MV-4-11 (cell line): ENCODE data around the gene INAFM2.

Experiments used
- DNase-seq: peaks from one replicate; lab custom pipeline; 2025; lab: John Stamatoyannopoulos, UW

The INAFM2 gene

DNA sequence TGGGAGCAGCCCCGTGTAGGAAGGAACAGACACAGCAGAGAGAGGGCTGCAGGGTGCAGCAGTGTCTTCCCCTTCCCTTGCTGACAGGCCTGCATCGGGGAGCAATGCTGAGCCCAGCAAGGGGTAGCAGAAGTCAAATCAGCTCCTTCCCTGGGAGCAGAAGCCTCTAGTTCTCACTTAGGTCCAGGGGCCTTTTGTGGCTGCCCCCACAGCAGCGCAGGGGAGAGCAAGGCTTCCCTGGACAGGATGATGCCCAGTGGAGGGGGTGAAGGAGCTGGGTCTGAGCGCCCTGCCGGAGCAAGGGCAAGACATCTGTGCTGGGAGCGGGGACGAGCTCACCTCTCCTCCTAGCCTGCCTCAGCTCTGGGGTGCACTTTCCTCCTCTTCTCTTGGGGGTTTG, 16.6 kb upstream of the INAFM2 start:
- DNase-seq: no peak

DNA sequence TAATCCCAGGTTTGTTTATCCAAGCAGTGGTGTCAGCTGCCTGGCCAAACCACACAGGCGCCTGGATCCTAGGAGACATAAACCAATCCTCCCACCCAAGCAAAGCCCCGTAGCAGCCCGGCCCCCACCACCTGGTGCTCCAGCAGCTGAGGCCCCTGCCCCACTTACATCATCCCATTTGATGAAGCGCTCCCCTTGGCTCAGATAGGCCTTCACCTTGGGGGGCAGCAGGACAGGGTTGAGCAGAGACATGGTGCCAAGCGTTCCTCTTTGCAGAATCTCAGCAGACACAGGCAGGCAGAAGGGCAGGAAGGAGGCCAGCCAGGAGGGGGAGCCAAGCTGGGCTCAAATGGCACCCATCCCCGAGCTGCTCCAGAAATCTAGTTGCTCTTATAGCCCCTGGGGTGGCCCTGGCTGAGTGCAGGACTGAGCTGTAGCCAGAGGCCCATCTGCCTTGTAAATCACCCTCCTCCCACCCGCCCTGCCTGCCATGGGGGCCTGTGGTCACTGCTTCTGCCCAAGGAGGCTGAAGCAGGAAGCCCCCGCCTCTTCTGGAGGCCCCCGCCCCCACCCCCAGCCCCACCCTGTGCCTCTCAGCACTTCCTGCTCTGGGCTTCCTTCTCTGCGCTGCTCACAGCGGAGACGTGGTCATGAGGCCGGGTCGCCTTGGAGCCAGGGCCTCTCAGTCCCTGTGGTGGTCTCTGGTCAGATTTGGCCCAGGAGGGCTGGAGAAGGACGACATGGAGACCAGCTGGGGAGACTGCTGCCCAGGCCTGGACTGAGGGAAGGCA, 15.9 kb upstream of the INAFM2 start, which contains the start of gene PLCB2:
PLCB2 (minus strand) TSS at position 515 of the 791 bp plus-strand sequence; CDS start at position 252, 263 bp downstream.
- DNase-seq: peak; percentile 79

DNA sequence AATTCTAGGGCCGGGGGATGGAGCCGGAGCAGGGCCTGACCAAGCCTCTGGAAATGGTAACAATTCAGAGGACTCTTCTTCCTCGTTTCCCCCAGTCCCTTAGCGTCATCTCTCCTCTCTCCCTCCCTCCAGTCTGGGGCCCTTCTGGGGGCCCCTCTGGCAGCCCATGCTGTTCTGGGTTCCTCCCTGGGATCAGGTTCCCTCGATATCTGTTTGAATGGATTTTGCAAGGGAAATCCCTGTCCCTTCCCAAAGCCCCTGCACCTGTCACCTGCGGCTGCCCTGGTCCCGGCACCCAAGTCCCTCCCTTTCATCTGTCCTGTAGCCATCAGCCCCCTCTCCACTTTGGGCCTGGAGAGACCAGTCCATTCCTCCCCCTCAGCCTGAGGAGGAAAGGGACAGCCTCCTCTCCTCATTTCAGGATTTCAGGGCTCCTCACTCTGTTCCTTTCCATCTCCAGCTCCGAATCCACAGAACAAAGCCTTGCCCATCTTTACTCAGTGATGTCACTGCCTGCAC, 14.1 kb upstream of the INAFM2 start:
- no peak for DNase-seq

DNA sequence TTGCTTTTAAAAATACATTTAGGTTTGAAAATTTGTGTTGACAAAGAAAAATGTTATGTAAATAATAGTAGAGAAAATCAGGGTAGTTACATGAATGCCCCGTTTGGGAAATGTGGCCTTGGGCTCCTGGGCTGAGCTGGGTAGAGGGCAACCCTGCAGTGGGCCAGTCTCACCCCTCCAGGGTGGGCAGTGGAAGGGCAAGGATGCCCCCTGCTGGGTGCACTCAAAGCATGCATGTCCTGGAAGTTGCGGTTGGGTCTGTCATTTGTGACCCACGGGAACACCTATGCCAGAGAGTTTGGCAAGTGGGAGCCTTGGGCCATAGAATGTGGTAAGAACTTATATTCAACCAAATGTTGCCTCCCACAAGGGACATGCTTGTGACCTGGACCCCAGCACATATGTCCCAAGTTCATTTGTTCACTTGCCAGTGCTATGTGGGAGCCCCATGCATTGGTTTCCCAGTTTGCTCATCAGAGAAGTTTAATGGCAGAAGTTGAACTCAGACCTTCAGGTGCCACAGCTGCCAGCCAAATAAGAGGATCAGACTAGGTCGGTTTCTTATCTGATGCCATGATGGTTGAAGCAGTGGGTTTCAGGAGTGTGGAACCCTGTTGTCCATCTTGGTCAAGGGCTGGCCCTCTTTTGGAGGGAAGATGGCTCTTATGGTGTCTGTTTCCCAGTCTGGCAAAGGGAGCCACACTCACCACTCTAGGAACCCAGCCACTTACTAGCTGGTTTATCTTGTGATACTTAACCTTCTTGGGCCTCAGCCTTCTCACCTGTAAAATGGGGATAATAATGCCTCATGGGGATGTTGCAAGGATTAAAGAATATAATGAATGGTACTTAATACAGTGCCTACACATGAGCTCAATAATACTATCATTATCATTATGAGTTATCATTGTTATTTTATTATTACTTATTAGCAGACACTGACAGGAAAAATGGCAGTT, 13.2 kb upstream of the INAFM2 start:
- peak; percentile 60 for DNase-seq

DNA sequence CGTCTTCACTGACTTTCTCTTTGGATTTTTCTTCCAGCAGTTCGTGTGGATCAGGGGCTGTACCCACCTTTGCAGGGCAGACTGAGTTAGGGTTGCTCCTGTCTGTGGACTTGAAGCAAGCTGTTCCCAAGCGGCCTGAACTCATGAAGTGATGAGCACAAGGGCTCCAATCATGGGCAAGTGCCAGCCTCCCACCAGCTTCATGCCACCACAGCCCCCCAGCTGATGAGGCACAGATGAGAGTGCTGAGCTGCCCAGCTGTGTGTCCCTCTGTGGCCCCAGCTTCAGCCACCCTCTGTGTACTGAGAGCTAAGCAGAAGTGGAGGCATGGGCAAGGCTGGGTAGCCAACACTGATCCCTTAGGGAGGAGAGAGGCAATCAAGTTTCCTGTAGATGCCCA, 12.5 kb upstream of the INAFM2 start:
- DNase-seq: no peak

DNA sequence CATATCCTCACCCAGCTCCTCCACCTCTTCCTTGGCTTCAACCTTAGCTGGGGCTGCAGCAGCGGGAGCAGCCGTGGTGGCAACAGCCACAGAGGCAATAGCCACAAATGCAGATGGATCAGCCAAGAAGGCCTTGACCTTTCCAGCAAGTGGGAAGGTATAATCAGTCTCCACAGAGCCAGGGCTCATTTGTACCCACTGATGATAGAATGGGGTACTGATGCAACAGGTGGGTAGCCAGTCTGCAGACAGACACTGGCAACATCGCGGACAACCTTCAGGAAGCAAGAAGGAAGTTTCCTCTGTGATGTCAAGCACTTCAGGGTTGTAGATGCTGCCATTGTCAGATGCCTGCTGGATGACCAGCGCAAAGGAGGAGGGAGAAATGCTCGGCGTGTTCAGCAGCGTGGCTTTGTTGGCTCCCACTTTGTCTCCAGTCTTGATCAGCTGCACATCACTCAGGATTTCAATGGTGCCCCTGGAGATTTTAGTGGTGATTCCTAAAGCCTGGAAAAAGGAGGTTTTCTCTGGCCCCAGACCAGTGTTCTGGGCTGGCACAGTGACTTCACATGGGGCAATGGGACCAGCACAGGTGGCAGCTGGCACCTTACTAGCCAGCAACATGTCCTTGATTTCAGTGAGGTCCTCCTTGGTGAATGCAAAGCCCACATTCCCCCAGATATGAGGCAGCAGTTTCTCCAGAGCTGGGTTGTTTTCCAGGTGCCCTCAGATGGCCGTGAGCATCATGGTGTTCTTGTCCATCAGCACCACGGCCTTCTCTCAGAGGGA, 10.9 kb upstream of the INAFM2 start:
- no peak for DNase-seq

DNA sequence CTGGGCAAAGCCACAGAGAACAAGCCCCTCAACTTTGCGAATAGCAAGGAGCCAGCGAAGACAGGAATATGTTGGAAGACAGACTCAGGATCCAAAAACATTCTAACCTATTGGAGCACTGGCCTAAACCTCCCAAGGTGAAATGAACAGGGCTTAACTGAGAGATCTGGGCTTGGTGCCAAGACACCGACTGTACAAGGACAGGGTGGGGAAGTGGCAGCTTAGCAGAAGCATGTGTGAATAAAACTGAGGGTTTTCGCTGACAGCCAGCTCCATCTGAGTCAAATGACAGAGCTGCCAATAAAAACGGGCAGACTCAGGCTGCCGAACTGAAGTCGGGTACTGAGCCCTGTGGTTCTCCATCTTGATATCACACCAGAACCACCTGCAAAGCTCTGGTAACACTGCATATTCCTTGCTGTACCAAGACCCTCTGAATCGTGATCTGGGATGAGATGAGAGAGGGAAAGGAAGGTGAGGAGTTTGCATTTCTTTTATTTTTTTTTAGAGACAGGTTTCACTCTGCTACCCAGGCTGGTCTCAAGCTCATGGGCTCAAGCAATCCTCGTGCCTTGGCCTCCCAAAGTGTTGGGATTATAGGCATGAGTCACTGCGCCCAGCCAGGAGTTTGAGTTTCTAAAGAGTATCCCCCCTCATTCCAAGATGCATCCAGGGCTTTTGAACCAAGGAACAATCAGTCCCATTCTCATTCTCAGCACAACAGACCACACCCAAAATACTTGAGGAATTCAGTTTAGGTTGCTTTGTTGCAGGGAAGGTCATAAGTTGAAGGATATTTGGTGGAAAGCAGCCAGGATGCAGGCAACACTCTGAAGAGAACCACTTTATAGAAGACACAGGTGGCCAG, 9.7 kb upstream of the INAFM2 start:
- DNase-seq: peak; percentile 82

DNA sequence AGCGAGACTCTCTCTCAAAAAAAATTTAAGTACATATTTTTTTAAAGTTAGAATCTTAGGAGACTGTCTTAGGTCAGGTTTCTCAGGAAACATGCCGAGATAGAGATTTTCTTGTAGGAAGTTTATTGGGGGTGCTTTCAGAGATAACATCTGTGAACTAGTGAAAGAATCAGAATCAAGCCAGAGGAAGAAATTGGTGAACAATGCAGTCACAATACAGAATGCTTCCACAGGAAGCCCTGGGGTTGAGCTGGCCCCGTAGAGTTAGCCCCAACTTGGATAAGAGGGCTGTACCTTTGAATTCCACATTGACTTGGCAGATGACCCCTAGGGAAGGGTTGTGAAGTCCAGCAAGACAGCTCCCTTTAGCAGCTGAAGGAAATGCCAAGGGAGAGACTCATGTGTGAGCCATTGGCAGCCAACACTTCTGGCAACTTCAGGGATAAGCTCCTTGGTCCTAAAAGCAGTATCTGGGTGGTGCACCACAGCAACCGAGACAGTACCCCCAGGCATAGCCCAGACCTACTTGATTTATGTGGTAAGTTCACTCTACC, 8.7 kb upstream of the INAFM2 start:
- no peak for DNase-seq

DNA sequence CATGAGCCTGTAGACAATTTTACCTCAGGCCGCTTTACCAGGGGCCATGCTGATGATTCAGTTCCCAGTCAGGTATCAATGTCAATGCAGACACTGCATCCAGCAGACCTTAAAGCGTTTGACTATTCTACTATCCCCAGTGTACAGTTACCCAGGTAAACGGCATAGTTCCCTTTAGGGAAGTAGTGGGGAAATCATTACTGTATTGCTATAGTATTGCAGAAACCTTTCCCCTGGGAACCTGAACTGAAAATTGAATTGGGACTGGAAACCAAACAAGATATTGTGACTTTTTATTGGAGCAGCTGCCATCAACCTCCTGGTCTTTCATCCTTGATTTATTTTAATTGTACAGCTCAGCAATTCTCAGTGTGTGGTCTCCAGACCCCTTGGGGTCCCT, 6.6 kb upstream of the INAFM2 start:
- DNase-seq: no peak

DNA sequence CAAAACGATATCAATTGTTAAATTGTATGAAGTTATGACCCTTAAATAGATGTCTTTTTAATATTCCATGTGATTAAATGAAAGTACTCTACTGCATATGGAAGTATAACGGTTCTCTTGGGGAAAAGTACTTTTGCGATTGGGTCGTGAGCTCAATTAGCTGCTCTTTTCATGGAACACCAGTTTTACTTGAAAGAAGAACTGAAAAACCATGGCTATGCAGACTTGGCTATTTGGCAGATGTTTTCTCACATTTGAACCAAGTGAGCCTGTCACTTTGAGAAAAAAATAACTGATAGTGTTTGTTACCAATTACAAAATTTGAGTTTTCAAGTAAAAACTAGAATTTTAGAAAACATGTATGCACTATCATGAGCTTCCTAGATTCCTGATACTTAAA, 5.9 kb upstream of the INAFM2 start:
- peak; percentile 59 for DNase-seq

DNA sequence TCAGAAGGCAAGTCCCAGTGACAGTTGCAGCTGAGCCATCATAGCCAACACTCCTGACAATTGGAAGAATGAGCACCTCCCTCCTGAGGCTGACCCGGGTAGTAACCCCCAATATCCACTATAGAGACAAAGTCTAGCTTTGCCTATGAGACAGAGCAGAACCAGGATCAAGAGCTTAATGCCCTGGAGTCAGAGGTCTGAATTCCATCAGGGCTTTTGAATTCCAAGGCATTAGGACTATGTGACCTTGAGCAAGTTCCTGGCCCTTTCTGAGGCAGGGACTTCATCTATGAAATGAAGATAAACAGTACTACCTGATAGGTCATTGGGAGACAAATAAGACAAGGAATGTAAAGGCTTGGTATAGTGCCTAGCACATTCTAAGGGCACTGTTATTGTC, 3.1 kb upstream of the INAFM2 start:
- no peak for DNase-seq

DNA sequence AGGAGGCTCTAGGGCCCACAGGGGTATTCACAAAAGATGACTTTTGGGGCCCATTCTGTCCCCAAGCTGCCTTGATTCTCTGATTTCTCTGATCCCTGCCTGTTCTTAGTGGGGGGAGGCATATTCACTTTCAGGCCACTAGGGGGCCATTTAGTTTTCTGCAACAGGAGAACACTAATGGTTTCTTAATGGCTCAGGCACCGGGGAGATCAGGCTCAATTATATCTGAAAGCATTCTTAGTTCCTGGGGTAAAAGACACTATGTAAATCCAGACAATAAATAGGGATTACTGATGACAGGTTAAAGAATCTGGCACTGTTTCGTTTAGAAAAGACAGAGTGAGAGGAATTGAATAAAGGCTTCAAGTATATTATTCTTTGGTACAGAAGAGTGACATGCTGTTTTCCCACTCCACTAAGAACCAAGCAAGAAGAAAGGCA, 2.5 kb upstream of the INAFM2 start:
- peak; percentile 71 for DNase-seq

DNA sequence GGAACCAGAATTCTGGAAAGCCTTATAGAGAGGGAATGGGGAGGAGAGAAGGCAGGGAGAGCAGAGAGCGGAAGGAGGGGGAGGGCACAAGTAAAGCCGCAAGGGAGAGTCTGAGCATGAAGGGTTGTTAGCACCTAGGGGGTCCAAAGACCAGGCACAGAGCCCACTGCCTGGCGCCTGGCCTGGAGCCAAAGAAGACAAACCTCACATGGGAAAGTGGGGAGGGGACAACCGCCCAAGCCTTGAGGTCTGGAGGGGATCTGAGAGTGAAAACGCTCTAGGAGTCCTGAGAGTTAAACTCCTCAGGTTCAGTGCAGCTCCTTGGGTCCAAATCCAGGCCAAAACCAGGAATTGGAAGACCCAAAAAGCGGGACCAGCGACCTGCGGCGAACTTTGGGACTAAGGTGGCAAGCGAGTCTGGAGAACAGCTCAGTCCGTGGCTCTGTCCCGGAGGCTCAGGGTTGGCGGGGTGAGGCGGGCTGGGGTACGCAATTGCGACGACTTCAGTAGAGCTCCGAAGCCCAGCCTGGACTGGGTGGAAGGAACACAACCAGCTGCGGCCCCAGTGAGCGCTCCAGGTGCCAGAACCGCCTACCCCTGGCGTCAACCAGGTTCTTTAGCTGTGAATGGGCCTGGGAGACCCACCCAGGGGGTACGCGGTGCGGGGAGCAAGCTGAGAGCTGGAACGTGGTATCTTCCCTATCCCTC, 807 bp upstream of the INAFM2 start:
- DNase-seq: no peak

DNA sequence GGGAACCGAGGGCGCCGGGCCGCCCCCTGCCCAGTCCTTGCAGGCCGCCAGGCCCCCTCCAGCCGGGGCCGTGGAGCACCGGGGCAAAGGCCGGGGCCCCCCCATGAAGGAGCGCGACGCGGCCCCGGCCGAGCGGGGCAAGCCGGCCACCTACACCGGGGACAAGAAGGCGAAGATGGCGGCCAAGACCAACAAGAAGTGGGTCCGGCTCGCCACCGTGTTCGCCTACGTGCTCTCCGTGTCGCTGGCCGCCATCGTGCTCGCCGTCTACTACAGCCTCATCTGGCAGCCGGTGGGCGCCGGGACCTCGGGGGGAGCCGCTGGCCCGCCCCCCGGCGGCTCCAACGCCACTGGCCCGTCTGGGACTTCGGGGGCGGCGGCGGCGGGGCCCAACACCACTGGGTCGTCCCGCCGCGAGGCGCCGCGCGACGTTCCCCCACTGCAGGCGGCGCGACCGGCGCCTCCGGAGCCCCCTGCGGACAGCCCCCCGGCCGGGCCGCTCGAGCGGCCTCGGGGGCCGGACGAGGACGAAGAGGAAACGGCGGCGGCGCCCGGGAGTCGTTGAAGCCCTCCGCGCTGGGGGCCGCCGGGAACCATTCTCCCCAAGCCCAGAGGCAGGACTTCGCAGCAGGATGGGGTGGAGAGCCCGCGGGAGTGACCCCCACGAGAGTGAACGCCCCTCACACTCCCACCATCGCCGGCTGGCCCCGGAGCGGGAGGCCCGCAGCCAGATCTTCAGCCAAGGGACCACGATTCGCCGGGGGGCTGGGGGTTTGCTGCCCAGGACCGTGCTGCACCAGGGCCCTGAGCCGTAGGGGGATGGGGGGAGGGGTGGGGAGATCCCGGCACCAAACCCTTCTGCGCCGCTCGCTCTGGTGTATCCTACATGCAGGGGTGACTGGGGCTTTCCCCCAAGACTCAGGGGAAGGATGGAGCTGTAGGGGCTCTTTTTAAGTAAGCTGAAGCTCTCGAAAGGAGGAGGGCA, 753 bp downstream of the INAFM2 start:
- no peak for DNase-seq

DNA sequence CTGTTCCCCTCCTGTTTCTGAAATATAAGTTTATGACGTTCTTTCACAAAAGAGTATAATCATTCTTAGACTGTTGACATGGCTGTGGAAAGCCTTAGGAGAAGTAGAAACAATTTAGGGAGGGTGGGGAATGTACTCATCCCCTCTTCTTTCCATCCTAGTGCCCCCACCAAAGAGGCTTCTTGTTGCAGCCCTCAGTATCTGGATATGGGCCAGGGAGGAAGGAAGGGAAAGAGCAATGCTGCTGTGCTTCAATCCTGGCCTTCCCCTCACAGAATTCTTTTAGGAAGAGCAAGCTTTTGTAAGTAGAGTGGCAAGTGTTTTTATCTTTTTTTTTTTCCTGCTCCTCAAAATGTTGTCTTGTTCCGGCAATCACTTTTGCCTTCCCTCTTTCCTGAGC, 1.7 kb downstream of the INAFM2 start:
- no peak for DNase-seq

DNA sequence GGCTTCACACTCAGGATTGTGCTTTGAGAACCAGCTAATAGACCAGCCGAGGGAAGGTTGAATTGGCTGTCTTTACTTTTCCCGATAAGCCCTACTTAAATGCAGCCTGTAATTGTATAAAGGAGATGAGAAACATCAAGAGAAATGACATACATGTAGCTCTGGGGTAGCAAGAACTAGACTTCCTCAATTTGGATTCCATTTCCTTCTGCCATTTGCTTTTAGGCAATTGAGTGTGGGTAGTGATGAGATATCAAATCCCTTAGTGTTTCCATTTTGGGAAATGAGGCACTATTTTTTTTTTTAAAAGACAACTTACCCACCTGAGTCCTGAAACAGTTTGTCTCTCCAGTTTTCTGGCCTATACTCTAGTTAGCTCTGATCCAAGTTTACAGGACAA, 2.2 kb downstream of the INAFM2 start:
- DNase-seq: peak; percentile 62

DNA sequence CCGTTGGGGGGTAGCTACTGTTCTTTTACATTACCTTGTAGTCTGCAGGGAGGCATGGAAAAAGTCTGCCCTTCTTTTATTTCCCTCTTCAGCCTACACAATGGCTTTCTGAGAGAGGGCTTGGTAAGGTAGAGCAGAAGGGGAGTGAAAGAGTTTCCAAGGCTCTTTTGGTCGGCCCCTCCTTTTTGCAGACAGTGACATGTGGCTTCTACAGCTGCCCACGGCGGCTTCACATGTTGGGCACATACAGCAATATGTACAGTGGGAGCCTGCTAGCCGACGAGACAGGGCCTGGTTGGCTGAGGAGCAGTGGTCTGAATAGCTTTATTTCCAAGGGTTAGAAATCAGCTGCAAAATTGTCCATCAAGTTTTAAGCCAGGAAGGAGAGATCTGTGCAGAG, 4.0 kb downstream of the INAFM2 start:
- DNase-seq: no peak

DNA sequence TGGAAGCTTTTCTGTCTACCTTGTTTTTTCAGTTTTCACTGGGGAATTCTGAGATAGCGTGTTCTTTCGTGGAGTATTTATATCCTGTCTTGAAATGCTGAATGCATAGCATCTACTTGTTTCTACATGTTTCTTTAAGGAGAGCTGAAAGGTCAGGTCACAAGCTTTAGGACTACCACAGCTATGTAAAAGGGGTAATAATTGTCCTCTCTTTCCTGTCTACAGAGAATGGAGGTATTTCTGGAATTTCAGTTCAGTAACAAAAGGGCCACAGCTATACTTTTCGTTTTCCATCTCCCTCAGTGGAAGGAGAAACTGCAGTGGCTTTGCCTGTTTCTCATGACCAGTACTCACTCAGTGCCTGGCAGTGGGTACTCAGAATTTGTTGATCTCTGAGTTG, 4.7 kb downstream of the INAFM2 start:
- DNase-seq: no peak

DNA sequence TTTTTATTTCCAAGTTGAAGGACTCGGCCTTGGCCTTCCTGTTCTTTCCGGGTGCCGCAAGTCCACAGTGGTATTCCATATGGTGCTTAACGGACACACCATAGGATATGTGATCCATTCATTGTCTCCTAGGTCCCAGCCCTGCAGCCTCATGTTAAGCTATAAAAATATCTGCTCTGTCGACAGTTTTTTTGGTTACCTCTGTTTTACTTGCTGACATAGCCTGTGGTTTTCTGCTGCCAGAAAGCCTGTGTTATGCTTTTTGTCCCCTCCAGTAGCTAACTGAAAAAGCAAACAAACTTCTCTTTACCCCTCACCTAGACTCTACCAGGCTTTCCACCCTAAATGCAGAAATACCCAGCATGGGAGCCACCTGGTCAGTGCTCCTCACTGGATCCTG, 5.3 kb downstream of the INAFM2 start:
- DNase-seq: no peak
